Mesenteric fat pad (tissue), 1 donor: ENCODE data around the gene LNX1. TPM values are rescaled to one million over a fixed set of nuclear protein-coding genes. Genes with fewer than 3 reads are reported as not detected.

Source experiments
- DNase-seq: peaks from one replicate; pipeline ENCODE4 v3.0.0-alpha.2; 2020; ENCODE audit warnings: low spot score
- total RNA-seq: library from RNA; stranded (reverse); fragmentation: NEBNext Ultra II Directional; extraction: Animal tissue kit (Norgen Biotek cat#: 25700); gene quantifications from one replicate; pipeline ENCODE4 v1.2.1, GENCODE V29; 2021
- donor health status: DM: yes; HTN: yes; CAD: no.

LNX1 gene
- total RNA-seq, 1 donor from 2014 or later, result 20.7 TPM

DNA sequence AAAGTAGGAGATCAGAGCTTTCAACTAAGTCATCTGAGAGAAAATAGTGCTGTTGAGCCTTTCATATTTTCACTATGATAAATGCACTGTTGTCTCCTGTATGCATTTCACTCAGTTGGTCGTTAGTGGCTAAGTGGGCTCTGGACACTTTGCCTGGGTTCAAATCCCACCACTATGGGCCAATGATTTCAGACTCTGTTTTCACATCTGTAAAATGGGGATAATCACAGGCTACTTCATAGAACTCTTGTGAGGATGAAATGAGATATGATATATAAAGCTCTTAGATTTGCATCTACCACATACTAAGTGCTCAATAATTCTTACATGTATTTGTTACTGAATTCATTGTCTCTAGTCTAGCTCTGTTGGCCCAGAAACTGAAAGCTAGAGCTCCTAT, 16.8 kb downstream of the LNX1 start:
- DNase-seq, result no peak

- DNase-seq, result no peak
Observed at GRCh38 chr4:53573696-53574095, 17.6 kb downstream of the LNX1 start.

DNA sequence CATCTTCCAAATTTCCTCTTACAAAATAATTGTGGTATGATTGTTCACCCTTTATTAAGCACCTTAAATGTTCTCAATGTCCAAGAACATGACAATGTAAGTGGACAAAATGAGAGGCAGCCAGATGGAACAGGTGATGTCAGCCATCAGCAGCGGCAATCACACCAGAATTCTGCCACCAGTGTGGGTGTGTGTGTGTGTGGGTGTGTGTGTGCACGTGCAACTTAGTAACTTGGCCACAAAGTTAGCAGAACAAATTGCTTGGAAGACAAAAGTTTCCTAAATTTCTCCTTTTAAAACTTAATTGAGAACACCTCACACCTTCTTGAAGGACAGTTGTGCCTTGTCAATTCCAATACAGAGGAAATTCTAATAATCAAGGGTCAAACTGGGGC, 18.7 kb downstream of the LNX1 start:
- no peak for DNase-seq

GRCh38 chr4:53571936-53572599, 19.2 kb downstream of the LNX1 start:
- no peak for DNase-seq

GRCh38 chr4:53563824-53564223, 27.5 kb downstream of the LNX1 start:
- DNase-seq, result no peak

DNA sequence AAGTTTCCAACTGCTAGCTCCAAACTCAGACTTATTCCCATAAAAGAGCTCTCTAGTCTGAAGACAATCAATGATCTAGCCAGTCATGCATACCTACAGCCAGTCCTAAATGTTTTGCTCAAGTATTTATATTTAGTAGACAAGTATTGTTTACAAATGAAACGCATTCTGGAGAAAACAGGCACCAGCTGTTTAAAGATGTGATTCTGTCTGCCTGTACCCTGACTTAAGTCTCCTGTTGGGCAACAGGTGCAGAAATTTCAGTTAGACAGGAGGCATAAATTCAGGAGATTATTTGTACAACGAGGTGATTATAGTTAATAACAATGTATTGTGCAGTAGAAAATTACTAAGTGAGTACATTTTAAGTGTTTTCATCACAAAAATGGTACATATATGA, 28.9 kb downstream of the LNX1 start:
- no peak for DNase-seq

- no peak for DNase-seq
Observed at GRCh38 chr4:53559021-53559620, 32.2 kb downstream of the LNX1 start.

- no peak for DNase-seq
Observed at GRCh38 chr4:53558065-53558801, 33.1 kb downstream of the LNX1 start.

GRCh38 chr4:53557669-53558064, 33.6 kb downstream of the LNX1 start:
- DNase-seq, result no peak

DNA sequence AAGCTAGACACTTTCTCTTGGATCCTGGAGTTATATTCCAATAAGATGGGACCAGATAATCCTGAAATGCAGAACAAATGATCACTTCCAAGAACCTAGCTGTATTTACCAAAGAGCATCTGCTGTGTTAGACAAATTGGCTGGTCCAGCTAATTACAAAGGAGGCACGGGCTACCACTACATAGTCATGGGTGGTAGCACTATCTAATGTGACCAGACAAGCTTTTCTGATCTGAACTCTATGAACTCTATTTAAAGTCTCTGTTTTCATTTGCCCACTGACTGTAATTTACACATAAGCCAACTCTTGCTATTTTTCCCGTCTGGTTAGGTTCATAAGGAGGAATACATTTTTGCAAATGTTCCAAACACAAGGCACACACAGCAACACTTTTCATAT, 34.6 kb downstream of the LNX1 start:
- no peak for DNase-seq

DNA sequence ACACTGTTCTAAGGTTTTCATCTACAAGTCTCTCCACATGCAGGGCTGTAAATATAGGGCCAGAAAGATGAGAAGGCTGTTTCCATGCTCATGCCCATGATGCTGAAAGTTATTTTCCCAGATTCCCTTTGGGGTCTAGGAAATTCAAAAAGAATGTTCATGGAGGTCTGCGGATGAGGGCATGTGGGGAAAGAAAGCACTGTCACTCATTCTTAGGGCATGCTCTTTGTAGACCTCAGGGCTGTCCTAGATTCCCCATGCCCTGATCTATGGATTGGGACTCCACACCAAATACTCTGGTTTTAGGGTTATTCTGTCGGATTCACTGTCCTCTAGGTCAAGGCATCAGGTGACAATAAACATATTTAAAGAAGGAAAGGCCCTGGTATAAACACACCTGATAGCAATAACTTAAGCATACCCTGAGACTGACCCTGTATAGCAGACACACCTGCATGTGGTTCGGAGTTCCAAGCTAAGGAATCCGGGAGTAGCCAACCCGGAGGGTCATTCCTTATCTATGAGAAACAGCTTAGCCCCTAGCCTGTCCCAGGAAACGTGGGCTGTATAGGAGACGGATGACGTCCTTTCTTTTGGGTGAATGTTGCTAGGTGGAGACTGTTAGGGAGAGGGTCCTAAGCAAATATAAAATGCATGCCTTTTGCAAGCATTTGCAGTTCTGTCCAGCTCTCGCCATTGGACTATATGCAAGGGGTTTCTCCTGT, 37.6 kb downstream of the LNX1 start:
- DNase-seq, result no peak

DNA sequence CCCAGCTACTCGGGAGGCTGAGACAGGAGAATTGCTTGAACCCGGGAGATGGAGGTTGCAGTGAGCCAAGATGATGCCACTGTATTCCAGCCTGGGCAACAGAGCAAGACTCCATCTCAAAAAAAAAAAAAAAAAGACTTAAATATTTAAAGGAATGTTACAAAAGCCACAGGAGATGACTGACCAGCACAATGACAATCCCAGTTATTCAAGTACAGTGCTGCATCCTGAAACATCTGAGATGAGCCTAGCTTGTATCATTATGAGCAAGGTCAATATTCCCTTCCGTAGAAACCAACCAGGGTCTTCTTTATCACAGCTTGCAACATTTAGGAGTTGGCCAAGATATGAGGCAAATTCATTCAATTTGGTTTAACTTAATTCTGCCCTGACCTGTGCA, 38.6 kb downstream of the LNX1 start:
- no peak for DNase-seq

GRCh38 chr4:53551958-53552357, 39.3 kb downstream of the LNX1 start:
- no peak for DNase-seq

DNA sequence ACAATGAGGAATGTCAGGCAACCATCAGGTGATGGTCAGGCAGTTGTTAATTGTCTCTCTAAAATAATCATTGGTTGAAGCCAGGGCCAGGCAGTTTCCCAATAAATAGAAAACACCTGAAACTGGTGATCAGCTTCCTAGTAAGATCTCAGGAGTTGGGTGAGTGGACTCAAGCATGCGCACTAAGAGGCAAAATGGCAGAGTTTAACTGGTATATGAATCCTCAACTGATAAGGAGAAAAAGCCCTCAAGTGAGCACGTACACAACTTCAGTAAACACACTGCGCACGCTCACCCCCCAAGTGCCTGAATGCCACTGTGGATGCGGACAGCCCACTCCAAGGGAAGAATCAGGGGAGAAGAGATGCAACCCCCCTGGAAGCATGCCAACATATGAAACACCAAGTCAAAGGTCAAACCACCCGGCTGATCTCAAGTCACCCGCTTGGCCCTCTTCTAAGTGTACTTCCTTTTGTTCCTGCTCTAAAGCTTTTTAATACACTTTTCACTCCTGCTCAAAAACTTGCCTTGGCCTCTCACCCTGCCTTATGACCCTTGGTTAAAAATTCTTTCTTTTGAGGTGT, 39.9 kb downstream of the LNX1 start:
- no peak for DNase-seq

GRCh38 chr4:53548662-53549061, 42.6 kb downstream of the LNX1 start:
- DNase-seq, result no peak

DNA sequence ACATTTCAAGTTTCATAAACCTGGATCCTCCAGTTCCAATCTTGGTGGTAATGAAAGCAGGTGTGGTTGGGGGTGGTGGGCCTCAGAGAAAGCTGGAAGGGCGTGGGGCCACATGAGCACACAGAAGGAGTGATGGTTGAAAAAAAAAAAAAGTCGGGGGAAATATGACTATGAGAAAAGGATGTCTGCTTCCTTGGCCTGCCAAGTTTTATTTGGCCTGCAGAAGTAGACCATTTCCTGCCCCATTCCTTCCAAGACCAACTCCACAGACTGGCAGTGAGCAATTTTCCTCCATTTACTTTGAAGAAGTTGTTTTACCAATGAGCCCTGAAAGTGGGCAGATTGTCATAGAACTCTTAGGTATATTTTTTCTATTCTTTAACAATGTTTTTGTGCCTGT, 43.3 kb downstream of the LNX1 start:
- DNase-seq, result no peak

DNA sequence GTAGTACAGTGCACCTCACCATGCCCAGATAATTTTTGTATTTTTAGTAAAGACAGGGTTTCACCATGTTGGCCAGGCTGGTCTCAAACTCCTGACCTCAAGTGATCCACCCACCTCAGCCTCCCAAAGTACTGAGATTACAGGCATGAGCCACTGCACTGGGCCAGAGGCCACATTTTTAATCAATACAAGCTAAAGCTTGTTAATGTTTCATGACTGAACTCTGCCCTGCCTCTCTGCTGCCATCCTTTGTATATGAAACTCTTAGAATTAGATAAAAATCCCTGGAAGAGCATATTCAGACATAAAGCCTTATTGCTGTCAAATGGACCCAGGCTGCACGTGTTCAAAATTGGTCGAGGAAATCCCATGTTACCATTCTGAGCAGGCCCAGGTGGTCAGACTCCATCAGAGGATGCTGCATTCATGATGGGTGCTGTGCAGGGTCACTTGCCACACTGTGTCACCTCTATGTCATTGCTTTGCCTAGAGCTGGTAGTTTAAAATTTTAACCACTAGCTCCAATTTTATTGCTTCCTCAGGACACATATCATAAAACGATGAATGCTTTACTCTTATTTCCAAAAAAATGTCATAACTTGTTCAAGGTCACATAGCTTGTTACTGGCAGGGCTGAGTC, 45.2 kb downstream of the LNX1 start:
- no peak for DNase-seq

DNA sequence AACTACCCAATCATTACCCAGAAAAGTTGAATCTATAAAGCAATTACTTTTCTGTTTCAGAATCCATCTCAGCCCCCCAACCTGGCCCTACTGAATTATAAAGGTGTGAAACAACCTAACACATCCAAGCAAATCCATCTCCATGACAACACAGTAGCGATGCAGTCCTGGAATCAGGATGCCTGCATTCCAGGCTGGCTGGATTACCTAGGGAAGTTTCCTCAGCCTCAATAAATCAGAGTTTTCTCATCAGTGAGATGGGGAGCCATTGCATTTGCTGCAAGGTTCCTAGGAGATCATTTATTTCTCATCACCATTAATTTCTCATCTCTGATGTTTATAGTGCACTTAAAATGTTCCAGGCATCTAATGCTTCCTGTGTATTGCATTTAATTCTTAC, 46.0 kb downstream of the LNX1 start:
- DNase-seq, result no peak

DNA sequence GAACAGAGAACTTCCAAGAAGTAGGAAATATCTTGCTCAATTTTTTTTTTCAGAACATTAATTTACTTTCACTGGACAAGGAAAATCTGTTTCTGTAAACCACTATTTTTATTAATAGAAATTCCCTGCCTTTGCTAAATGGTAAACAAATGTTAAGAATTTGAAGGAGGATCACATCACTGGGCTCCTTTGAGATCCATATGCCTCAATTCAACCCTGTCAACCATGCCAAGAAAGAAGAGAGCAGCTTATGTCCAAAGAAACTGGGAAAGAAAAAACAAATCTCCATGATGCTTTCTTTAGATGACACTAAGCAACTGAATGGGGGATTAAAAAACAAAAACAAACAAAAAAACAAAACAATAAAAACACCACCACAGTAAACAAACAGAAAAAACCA, 47.7 kb downstream of the LNX1 start:
- DNase-seq, result no peak

- DNase-seq, result no peak
Observed at GRCh38 chr4:53541577-53542206, 49.6 kb downstream of the LNX1 start.

DNA sequence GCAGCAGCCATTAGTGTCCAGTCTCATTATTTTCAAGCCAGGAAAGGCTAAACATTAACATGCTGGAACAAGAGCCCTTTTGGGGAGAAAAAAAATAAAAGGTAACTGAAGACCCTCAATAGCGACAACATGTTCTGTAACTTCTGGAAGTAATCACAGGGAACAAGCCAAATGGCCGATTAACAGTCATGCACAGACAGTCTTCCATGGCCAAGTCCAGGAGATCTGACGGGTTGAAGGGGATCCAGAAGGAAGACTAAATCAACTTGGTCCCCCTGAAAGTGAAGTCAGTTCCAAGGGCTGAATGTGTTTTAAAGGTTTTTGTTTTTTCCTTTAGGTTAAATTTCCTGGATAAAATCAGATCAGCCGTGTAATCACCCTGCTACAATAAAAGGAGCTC, 52.5 kb downstream of the LNX1 start:
- no peak for DNase-seq
